ELR (cell line): ENCODE measurements around the gene FGF7.
A peak's percentile ranks its signal among the peaks of the same experiment; 100 is the strongest.
"Not testable (repeated sequence)": the region's sequence is repeated elsewhere in the genome, so short reads cannot be mapped to it uniquely, and the experiment has no call there.

Experiments used
- DNase-seq: peaks from one replicate; pipeline ENCODE4 v3.0.0-alpha.2; 2015; ENCODE audit warnings: low read depth

FGF7 gene

DNA sequence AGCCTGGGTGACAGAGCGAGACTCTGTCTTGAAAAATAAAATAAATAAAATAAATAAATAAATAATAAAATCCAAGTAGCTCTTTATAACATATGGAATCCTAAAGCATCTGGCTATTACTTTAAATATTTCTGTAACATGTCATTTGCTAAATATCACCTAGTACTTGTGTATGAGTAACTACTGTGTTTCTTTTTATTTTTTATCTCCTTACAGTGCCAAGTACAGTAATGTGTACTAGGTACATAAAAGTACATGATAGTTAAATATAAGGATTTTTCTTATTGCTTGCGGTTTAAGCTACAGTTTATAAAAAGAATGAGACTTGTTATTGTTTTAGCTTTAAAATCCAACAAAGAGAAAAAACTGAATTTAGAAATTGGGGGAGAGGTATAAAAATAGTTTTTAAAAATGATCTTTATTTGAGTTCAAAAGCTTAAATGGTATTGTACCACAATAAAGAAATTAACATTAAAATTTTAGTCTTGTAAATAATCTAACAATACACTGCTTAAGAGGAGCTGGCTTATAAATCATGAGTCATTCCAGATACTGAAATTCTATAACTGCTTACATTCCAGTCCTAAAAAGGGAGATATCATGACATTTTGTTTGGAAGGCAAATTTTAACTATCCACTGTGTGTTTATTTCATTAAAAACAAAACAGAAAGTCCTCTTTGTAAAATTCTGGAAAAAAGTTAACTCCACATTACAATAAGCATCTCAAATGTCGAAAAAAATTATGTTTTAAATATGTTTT, 73.1 kb downstream of the FGF7 start:
- DNase-seq, result peak; percentile 55

- DNase-seq, result no peak
Observed at GRCh38 chr15:49501586-49501985, 78.5 kb downstream of the FGF7 start.

GRCh38 chr15:49506341-49506740, 83.3 kb downstream of the FGF7 start:
- no peak for DNase-seq

DNA sequence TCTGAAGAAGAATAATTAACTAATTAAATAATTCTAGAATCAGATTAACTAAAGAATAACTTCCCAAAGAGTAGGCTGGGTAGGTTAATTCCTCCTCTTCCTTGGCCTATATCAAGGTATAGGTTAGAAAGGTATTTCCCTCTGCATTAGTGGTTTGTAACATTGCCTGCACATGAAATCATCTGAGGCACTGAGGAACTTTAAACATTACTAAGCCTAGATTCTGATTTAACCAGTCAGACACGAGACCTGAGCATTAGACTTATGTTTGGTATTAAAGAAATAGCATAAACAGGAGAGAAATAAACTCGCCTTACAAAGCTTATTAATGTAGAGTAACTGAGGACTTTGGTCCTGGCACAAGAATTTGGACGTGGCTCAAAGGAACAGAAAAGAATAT, 84.2 kb downstream of the FGF7 start:
- no peak for DNase-seq

DNA sequence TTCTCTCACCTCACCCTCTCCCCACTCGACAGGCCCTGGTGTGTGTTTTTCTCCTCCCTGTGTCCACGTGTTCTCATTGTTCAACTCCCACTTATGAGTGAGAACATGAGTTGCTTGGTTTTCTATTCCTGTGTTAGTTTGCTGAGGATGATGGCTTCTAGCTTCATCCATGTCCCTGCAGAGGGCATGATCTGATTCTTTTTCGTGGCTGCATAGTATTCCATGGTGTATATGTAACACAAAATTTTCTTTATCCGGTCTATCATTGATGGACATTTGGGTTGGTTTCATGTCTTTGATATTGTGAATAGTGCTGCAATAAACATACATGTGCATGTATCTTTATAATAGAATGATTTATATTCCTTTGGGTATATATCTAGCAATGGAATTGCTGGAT, 89.7 kb downstream of the FGF7 start:
- not testable (repeated sequence) for DNase-seq

DNA sequence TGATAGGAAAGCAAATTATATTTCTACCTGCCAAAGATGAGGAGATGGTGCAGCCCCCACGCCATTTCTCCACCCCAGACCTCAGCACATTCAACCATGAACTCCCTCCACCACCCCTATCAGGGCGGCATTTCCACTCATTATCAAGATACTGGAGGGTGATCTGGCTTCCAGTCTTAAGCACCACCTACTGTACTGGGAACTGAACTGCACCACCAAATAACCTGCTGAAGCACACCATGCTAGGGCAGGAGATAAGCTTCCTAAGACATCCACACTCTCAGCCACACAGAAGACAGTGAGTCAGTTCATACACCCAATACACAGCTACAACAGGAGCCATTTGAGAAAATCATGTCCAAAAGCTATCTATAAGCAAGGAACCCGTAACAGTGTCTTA, 98.8 kb downstream of the FGF7 start:
- DNase-seq, result peak; percentile 4

GRCh38 chr15:49528289-49528688, 105.2 kb downstream of the FGF7 start:
- no peak for DNase-seq

- peak; percentile 7 for DNase-seq
Observed at GRCh38 chr15:49530092-49530491, 107.0 kb downstream of the FGF7 start.
